ENCODE measurements around the gene SYT11. TPM values are rescaled to one million over a fixed set of nuclear protein-coding genes. Genes with fewer than 3 reads are reported as not detected.

The SYT11 gene
- total RNA-seq, 4 donors from 2014 or later, result 2.4 to 5.3 (median 3.1) TPM

GRCh38 chr1:155835548-155835947, 23.8 kb upstream of the SYT11 start:
- Histone ChIP-seq H3K36me3 (no peaks in the 10 kb centered on the region), H3K27ac (no peak overlapping the region), H3K27me3 (no peaks in the 10 kb centered on the region), H3K4me1 (peaks cover 3% of the 10 kb centered on the region in 2 donors), H3K4me3 (no peak overlapping the region), H3K9me3 (no peaks in the 10 kb centered on the region)
- no peak for DNase-seq
- ATAC-seq, result no peak
- in situ Hi-C loops (cut with MboI; ENCODE audit: low sequenced_read_pairs in 4 of 4), result no loop called here
- intact Hi-C loops (cut with DNase I; ENCODE audit: low total_unique reads), result no loop called here
- TF ChIP-seq POLR2A (IDR thresholded peaks at IDR 0.05), result no peak
- TF ChIP-seq CTCF (IDR thresholded peaks at IDR 0.05 in 4 of 5, conservative IDR thresholded peaks at IDR 0.05 in 1 of 5), result no peak

GRCh38 chr1:155840386-155840785, 19.0 kb upstream of the SYT11 start:
- no peaks in the 10 kb centered on the region for H3K27me3 ChIP-seq
- H3K9me3 ChIP-seq, result no peaks in the 10 kb centered on the region
- TF ChIP-seq CTCF (IDR thresholded peaks at IDR 0.05 in 4 of 5, conservative IDR thresholded peaks at IDR 0.05 in 1 of 5) (no peak), POLR2A (IDR thresholded peaks at IDR 0.05) (no peak)
- H3K36me3 ChIP-seq, result no peaks in the 10 kb centered on the region
- H3K4me3 ChIP-seq, result no peak overlapping the region
- no peak for DNase-seq
- peaks cover 2 to 6% of the 10 kb centered on the region in 2 donors for H3K4me1 ChIP-seq
- ATAC-seq, result no peak
- no peak overlapping the region for H3K27ac ChIP-seq
- intact Hi-C loops (cut with DNase I; ENCODE audit: low total_unique reads), result no loop called here
- in situ Hi-C loops (cut with MboI; ENCODE audit: low sequenced_read_pairs in 4 of 4), result no loop called here

GRCh38 chr1:155844860-155845421, 14.4 kb upstream of the SYT11 start:
- DNase-seq, result no peak
- Histone ChIP-seq H3K36me3 (peaks cover 0 to 11% of the 10 kb centered on the region in 2 donors), H3K9me3 (no peaks in the 10 kb centered on the region), H3K27ac (no peak overlapping the region), H3K4me1 (peaks cover 2 to 12% of the 10 kb centered on the region in 2 donors), H3K4me3 (no peak overlapping the region), H3K27me3 (no peaks in the 10 kb centered on the region)
- ATAC-seq, result no peak
- intact Hi-C loops (cut with DNase I; ENCODE audit: low total_unique reads) (no loop called here), in situ Hi-C loops (cut with MboI; ENCODE audit: low sequenced_read_pairs in 4 of 4) (no loop called here)
- TF ChIP-seq CTCF (IDR thresholded peaks at IDR 0.05 in 4 of 5, conservative IDR thresholded peaks at IDR 0.05 in 1 of 5) (no peak), POLR2A (IDR thresholded peaks at IDR 0.05) (no peak)

GRCh38 chr1:155847823-155848529, 11.4 kb upstream of the SYT11 start:
- H3K4me1 ChIP-seq, result peaks cover 7 to 12% of the 10 kb centered on the region in 2 donors
- no peaks in the 10 kb centered on the region for H3K27me3 ChIP-seq
- peaks cover 0 to 35% of the 10 kb centered on the region in 2 donors for H3K36me3 ChIP-seq
- DNase-seq (no peak), ATAC-seq (no peak)
- intact Hi-C loops (cut with DNase I; ENCODE audit: low total_unique reads) (no loop called here), in situ Hi-C loops (cut with MboI; ENCODE audit: low sequenced_read_pairs in 4 of 4) (no loop called here)
- H3K9me3 ChIP-seq, result no peaks in the 10 kb centered on the region
- no peak overlapping the region for H3K27ac ChIP-seq
- TF ChIP-seq POLR2A (IDR thresholded peaks at IDR 0.05) (no peak), CTCF (IDR thresholded peaks at IDR 0.05 in 4 of 5, conservative IDR thresholded peaks at IDR 0.05 in 1 of 5) (no peak)
- H3K4me3 ChIP-seq, result no peak overlapping the region
